K562 (cell line): ENCODE results near the gene CTNNBL1. TPM values are rescaled to one million over a fixed set of nuclear protein-coding genes. Genes with fewer than 3 reads are reported as not detected.

ENCODE experiments used
- C11orf30 ChIP-seq: fragments of 450-650 bp; IDR thresholded peaks from 2 replicates; pipeline ENCODE4 v1.6.1; 2016; ENCODE audit warnings: low read depth, mild to moderate bottlenecking
- CXXC5 ChIP-seq: fragments of 250-450 bp; sonication (Bioruptor Pico); IDR thresholded peaks from 2 replicates; pipeline ENCODE4 v1.8.0; 2022; ENCODE audit warnings: inconsistent platforms, mild to moderate bottlenecking, moderate library complexity
- EGR1 ChIP-seq: fragments of 450-650 bp; conservative IDR thresholded peaks from 2 replicates; pipeline ENCODE4 v1.6.1; 2017; ENCODE audit warnings: mild to moderate bottlenecking
- JUN ChIP-seq, 2 experiments: sonication (generic) in 1 of 2; formaldehyde crosslinking in 1 of 2; IDR thresholded peaks; 2 replicates each; pipeline versions ENCODE4 v1.6.1 to v1.8.0; 2012 to 2022; ENCODE audit warnings: borderline replicate concordance in 2 of 2, mild to moderate bottlenecking in 2 of 2, improper control_type of control experiment in 1 of 2, low read depth in 1 of 2, low read length in 1 of 2, missing genetic modification reagents in 1 of 2
- MIER1 ChIP-seq: fragments of 450-650 bp; IDR thresholded peaks from 2 replicates; pipeline ENCODE4 v1.6.1; 2016; ENCODE audit warnings: antibody characterized with exemption, mild to moderate bottlenecking, low read depth
- NBN ChIP-seq: fragments of 450-650 bp; IDR thresholded peaks from 2 replicates; pipeline ENCODE4 v1.6.1; 2016; ENCODE audit warnings: low read depth, mild to moderate bottlenecking
- NR4A1 ChIP-seq, 2 experiments: fragments of 250-450 bp in 1 of 2; fragments of 450-650 bp in 1 of 2; sonication (Bioruptor Pico) in 1 of 2; IDR thresholded peaks; 2 replicates each; pipeline versions ENCODE4 v1.4.0 to v1.6.1; 2016 to 2020; ENCODE audit warnings: mild to moderate bottlenecking in 2 of 2, missing compliant biosample characterization in 1 of 2, missing genetic modification characterization in 1 of 2, moderate library complexity in 1 of 2
- ZFP36 ChIP-seq: fragments of 150-350 bp; IDR thresholded peaks from 2 replicates; pipeline ENCODE4 v1.6.1; 2018; ENCODE audit warnings: low read length, low read depth; ENCODE audit not compliant: partially characterized antibody
- ZNF143 ChIP-seq: sonication (generic); formaldehyde crosslinking; IDR thresholded peaks from 2 replicates; pipeline ENCODE4 v1.9.0; 2022; ENCODE audit warnings: mild to moderate bottlenecking, missing genetic modification reagents
- ZNF316 ChIP-seq: fragments of 450-650 bp; IDR thresholded peaks from 2 replicates; pipeline ENCODE4 v1.6.1; 2016
- ZNF584 ChIP-seq: fragments of 200-800 bp; sonication (Bioruptor generic); IDR thresholded peaks from 2 replicates; pipeline ENCODE4 v1.6.1; 2016; ENCODE audit warnings: low read depth, mild to moderate bottlenecking, missing genetic modification characterization, missing compliant biosample characterization
- polyA plus RNA-seq, 8 experiments: library from polyadenylated mRNA; depleted of rRNA in 4 of 8; stranded (reverse) in 5 of 8; unstranded in 3 of 8; fragments of >200 nt; fragmentation: Nextera tagmentation in 2 of 8; fragmentation: Illumina TruSeq in 1 of 8; extraction: Ambion mirVana in 2 of 8; extraction: Trizol in 1 of 8; gene quantifications; 2 replicates each; pipeline versions ENCODE4 v1.2.1 to v1.2.3, GENCODE V29; 2011 to 2014; ENCODE audit warnings: inconsistent platforms in 1 of 8, missing spikeins in 1 of 8
- total RNA-seq, 7 experiments: library from RNA; depleted of rRNA in 6 of 7; stranded (reverse); fragments of >200 nt in 6 of 7; fragmentation: Illumina TruSeq in 2 of 7; extraction: Trizol in 2 of 7; gene quantifications; 2 replicates each; pipeline versions ENCODE4 v1.2.1 to v1.2.3, GENCODE V29; 2011 to 2021; ENCODE audit warnings: low replicate concordance in 1 of 7
- TF ChIP-seq, protein P1 (sequence below): sonication (generic); formaldehyde crosslinking; IDR thresholded peaks from 2 replicates; pipeline ENCODE4 v1.8.0; 2022; ENCODE audit warnings: mild to moderate bottlenecking, missing genetic modification reagents
- TF ChIP-seq, protein P2 (sequence below): sonication (generic); formaldehyde crosslinking; IDR thresholded peaks from 2 replicates; pipeline ENCODE4 v1.8.0; 2022; ENCODE audit warnings: missing genetic modification reagents, mild to moderate bottlenecking, moderate library complexity, borderline replicate concordance
- TF ChIP-seq, protein P3 (sequence below): fragments of 200-800 bp; sonication (Bioruptor generic); IDR thresholded peaks from 2 replicates; pipeline ENCODE4 v1.6.1; 2017; ENCODE audit warnings: missing genetic modification characterization, missing compliant biosample characterization

CTNNBL1 gene
- total and polyA plus RNA-seq, 9 of the 15 experiments (the other 6 are each of a cell fraction or from before 2014, with no cell fraction given) = 32.4 to 85.6 (median 43.6) TPM

DNA sequence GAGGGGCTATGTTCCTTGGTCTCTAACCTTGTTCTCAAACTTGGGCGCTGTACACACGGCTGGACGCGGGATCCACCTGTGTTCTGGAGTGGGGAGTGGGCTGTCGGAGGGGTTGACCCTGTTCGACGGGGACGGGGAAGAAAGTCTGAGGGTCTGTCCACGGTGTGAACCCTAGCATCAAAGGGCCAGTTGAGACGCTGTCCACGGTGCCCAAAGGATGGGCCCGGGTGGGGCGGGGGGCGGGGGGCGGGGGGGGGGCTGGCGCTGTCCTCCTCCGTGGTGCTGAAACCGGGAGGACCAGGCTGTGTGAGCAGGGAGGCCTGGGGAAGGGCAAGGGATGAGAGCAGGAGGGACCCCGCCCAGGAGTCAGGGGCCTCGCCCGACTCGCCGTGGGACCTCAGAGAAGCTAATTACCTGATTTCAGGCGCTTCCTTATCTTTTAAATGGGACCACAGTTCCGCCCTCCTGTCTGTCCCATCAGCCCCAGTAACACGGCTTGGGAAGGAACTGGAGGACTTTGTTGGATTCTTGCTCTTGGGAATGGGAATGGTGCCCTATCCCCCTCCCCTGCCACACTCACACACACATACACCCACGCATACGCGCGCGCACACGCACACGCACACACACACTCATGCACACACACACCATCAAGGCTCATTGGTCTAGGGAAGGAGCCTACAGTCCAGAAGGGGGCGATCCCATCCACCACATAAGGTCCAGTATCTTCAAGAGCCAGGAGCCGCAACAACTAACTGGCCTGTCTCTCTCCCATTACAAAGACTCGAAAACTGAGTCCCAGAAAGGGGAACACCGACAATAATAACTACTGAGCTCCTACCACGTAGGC is 208.0 kb downstream of the CTNNBL1 start (continued):
- TF ChIP-seq, protein P1, sequence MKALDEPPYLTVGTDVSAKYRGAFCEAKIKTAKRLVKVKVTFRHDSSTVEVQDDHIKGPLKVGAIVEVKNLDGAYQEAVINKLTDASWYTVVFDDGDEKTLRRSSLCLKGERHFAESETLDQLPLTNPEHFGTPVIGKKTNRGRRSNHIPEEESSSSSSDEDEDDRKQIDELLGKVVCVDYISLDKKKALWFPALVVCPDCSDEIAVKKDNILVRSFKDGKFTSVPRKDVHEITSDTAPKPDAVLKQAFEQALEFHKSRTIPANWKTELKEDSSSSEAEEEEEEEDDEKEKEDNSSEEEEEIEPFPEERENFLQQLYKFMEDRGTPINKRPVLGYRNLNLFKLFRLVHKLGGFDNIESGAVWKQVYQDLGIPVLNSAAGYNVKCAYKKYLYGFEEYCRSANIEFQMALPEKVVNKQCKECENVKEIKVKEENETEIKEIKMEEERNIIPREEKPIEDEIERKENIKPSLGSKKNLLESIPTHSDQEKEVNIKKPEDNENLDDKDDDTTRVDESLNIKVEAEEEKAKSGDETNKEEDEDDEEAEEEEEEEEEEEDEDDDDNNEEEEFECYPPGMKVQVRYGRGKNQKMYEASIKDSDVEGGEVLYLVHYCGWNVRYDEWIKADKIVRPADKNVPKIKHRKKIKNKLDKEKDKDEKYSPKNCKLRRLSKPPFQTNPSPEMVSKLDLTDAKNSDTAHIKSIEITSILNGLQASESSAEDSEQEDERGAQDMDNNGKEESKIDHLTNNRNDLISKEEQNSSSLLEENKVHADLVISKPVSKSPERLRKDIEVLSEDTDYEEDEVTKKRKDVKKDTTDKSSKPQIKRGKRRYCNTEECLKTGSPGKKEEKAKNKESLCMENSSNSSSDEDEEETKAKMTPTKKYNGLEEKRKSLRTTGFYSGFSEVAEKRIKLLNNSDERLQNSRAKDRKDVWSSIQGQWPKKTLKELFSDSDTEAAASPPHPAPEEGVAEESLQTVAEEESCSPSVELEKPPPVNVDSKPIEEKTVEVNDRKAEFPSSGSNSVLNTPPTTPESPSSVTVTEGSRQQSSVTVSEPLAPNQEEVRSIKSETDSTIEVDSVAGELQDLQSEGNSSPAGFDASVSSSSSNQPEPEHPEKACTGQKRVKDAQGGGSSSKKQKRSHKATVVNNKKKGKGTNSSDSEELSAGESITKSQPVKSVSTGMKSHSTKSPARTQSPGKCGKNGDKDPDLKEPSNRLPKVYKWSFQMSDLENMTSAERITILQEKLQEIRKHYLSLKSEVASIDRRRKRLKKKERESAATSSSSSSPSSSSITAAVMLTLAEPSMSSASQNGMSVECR (CRISPR knock-in tag) = peak; percentile 53
- TF ChIP-seq C11orf30 (no peak), NBN (0 out of 2 replicates have a peak, but pooled peaks have one; percentile 35), ZNF316 (no peak), MIER1 (peak; percentile 94), ZFP36 (no peak), CXXC5 (CRISPR knock-in tag) (peak; percentile 34; the same call in 1 of the 2 replicates), ZNF143 (CRISPR knock-in tag) (peak; percentile 36; the same call in 1 of the 2 replicates), NR4A1 (CRISPR knock-in tag; IDR thresholded peaks at IDR 0.05) (no peak), NR4A1 (tag; IDR thresholded peaks at IDR 0.05) (no peak), ZNF584 (0 out of 2 replicates have a peak, but pooled peaks have one; percentile 51), JUN (IDR thresholded peaks at IDR 0.05; ENCODE audit: borderline replicate concordance, low read depth, low read length) (no peak), JUN (CRISPR knock-in tag; IDR thresholded peaks at IDR 0.05; ENCODE audit: borderline replicate concordance) (peak; percentile 19; the same call in 1 of the 2 replicates), EGR1 (peak; percentile 87)
- TF ChIP-seq, protein P2, sequence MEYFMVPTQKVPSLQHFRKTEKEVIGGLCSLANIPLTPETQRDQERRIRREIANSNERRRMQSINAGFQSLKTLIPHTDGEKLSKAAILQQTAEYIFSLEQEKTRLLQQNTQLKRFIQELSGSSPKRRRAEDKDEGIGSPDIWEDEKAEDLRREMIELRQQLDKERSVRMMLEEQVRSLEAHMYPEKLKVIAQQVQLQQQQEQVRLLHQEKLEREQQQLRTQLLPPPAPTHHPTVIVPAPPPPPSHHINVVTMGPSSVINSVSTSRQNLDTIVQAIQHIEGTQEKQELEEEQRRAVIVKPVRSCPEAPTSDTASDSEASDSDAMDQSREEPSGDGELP (CRISPR knock-in tag) = no peak
- TF ChIP-seq, protein P3, sequence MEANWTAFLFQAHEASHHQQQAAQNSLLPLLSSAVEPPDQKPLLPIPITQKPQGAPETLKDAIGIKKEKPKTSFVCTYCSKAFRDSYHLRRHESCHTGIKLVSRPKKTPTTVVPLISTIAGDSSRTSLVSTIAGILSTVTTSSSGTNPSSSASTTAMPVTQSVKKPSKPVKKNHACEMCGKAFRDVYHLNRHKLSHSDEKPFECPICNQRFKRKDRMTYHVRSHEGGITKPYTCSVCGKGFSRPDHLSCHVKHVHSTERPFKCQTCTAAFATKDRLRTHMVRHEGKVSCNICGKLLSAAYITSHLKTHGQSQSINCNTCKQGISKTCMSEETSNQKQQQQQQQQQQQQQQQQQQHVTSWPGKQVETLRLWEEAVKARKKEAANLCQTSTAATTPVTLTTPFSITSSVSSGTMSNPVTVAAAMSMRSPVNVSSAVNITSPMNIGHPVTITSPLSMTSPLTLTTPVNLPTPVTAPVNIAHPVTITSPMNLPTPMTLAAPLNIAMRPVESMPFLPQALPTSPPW = peak; percentile 95
